Astrocyte (in vitro differentiated cells and primary cell): ENCODE results near the gene EEF2K. TPM values are rescaled to one million over a fixed set of nuclear protein-coding genes. Genes with fewer than 3 reads are reported as not detected.

ENCODE experiments used
- DNase-seq: peaks from one replicate; pipeline ENCODE4 v3.0.0-alpha.2; 2010; ENCODE audit warnings: low read depth
- FAIRE-seq: peaks from 2 replicates; lab custom pipeline; 2011; peaks lifted over from hg19 to GRCh38; lab: Jason Lieb, UNC
- H2AFZ ChIP-seq: 2 replicates; pipeline ENCODE4 v1.6.0; 2012; ENCODE audit warnings: low read depth, low read length, inconsistent platforms
- H3K27ac ChIP-seq: 2 replicates; pipeline ENCODE4 v1.5.1; 2011; ENCODE audit warnings: low read depth, low read length, inconsistent platforms
- H3K27me3 ChIP-seq: 2 replicates; pipeline ENCODE4 v1.6.0; 2011; ENCODE audit warnings: low read length, inconsistent platforms; ENCODE audit not compliant: insufficient read depth
- H3K36me3 ChIP-seq: 2 replicates; pipeline ENCODE4 v1.5.1; 2011; ENCODE audit warnings: low read length, inconsistent platforms; ENCODE audit not compliant: insufficient read depth
- H3K4me1 ChIP-seq: 2 replicates; pipeline ENCODE4 v1.5.1; 2011; ENCODE audit warnings: low read length, inconsistent platforms; ENCODE audit not compliant: insufficient read depth
- H3K4me2 ChIP-seq: 2 replicates; pipeline ENCODE4 v1.6.0; 2012; ENCODE audit warnings: low read length, inconsistent platforms
- H3K4me3 ChIP-seq: 2 replicates; pipeline ENCODE4 v1.5.1; 2011; ENCODE audit warnings: low read depth, mild to moderate bottlenecking, low read length, inconsistent platforms; ENCODE audit not compliant: insufficient read depth
- H3K79me2 ChIP-seq: 2 replicates; pipeline ENCODE4 v1.6.0; 2012; ENCODE audit warnings: mild to moderate bottlenecking, low read length, inconsistent platforms; ENCODE audit not compliant: insufficient read depth
- H3K9ac ChIP-seq: 2 replicates; pipeline ENCODE4 v1.6.0; 2012; ENCODE audit warnings: mild to moderate bottlenecking, low read length, inconsistent platforms
- H3K9me3 ChIP-seq: 2 replicates; pipeline ENCODE4 v1.5.1; 2012; ENCODE audit warnings: low read depth, mild to moderate bottlenecking, low read length, inconsistent platforms; ENCODE audit not compliant: insufficient read depth
- H4K20me1 ChIP-seq: 2 replicates; pipeline ENCODE4 v1.6.0; 2012; ENCODE audit warnings: low read length, inconsistent platforms; ENCODE audit not compliant: insufficient read depth
- H3K27ac Mint-ChIP-seq: one replicate; pipeline ENCODE4 v1.8.0; 2021; ENCODE audit warnings: mild to moderate bottlenecking, mixed read lengths; ENCODE audit not compliant: unreplicated experiment
- H3K27me3 Mint-ChIP-seq: one replicate; pipeline ENCODE4 v1.8.0; 2021; ENCODE audit warnings: low read depth, mixed read lengths; ENCODE audit not compliant: unreplicated experiment
- H3K36me3 Mint-ChIP-seq: one replicate; pipeline ENCODE4 v1.8.0; 2021; ENCODE audit warnings: low read depth, mixed read lengths; ENCODE audit not compliant: unreplicated experiment
- H3K4me1 Mint-ChIP-seq: one replicate; pipeline ENCODE4 v1.8.0; 2021; ENCODE audit warnings: low read depth, mixed read lengths; ENCODE audit not compliant: unreplicated experiment
- H3K4me3 Mint-ChIP-seq: one replicate; pipeline ENCODE4 v1.8.0; 2021; ENCODE audit warnings: mild to moderate bottlenecking, moderate library complexity, mixed read lengths; ENCODE audit not compliant: unreplicated experiment
- H3K9me3 Mint-ChIP-seq: one replicate; pipeline ENCODE4 v1.8.0; 2021; ENCODE audit warnings: mild to moderate bottlenecking, mixed read lengths; ENCODE audit not compliant: unreplicated experiment
- EZH2 ChIP-seq: IDR thresholded peaks from 2 replicates; pipeline ENCODE4 v1.6.1; 2012; ENCODE audit warnings: mild to moderate bottlenecking, low read length, inconsistent platforms; ENCODE audit not compliant: insufficient read depth
- total RNA-seq: library from RNA; stranded (reverse); gene quantifications from 2 replicates; pipeline ENCODE4 v1.2.1, GENCODE V29; 2021
- TF ChIP-seq, protein P1 (sequence below): IDR thresholded peaks from 2 replicates; pipeline ENCODE4 v1.5.1; 2011; ENCODE audit warnings: low read depth, mild to moderate bottlenecking, inconsistent platforms, low read length, moderate library complexity; ENCODE audit not compliant: insufficient read depth

The EEF2K gene
- total RNA-seq, 1 donor from 2014 or later, result 20.9 TPM

DNA sequence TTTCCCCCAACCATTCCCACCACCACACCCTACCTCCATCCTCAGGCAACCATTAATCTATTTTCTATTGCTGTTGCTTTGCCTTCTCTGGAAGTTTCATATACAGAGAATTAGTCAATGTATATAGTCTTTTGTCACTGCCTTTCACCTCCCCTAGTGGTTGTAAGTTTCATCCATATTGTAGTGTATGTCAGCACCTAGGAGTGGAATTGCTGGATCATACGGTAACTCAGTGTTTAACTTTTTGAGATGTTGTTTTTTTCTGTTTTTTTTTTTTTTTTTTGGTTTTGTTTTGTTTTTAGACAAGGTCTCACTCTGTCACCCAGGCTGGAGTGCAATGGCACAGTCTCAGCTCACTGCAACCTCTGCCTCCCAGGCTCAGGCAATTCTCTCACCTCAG lies 16.9 kb downstream of the EEF2K start:
- no peak overlapping the region for H3K4me3 Mint-ChIP-seq

DNA sequence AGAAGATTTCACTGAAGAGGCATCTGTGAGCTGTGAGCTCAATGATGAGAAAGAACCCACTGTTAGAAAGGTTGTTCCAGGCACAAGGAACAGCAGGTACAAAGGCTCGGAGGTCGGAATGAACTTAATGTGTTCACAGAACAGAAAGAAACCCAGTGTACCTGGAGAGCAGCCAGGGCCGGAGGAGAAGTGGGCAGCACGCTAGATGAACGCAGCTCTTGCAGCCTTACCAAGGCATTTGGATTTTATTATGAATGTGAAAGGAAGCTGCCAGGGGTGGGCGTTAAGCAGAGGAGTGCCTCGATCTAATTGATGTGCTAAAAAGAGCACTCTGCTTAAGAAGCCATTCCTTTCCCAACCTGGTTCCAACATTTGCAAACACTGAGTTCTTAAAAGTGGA lies 19.0 kb downstream of the EEF2K start:
- Histone ChIP-seq H3K79me2 (peaks cover 15% of the 10 kb centered on the region), H3K36me3 (no peaks in the 10 kb centered on the region), H3K4me2 (no peak overlapping the region), H4K20me1 (peaks cover 40% of the 10 kb centered on the region), H2AFZ (no peak overlapping the region), H3K4me1 (no peaks in the 10 kb centered on the region), H3K27ac (no peak overlapping the region), H3K9ac (no peak overlapping the region), H3K9me3 (no peaks in the 10 kb centered on the region), H3K27me3 (no peaks in the 10 kb centered on the region), H3K4me3 (no peak overlapping the region)
- H3K9me3 Mint-ChIP-seq, result no peaks in the 10 kb centered on the region
- no peak for DNase-seq
- no peak overlapping the region for H3K4me3 Mint-ChIP-seq
- no peaks in the 10 kb centered on the region for H3K4me1 Mint-ChIP-seq
- H3K27ac Mint-ChIP-seq, result no peak overlapping the region
- H3K27me3 Mint-ChIP-seq, result no peaks in the 10 kb centered on the region
- no peak for FAIRE-seq
- peaks cover 7% of the 10 kb centered on the region for H3K36me3 Mint-ChIP-seq
- TF ChIP-seq EZH2, result no peak
- TF ChIP-seq, protein P1, sequence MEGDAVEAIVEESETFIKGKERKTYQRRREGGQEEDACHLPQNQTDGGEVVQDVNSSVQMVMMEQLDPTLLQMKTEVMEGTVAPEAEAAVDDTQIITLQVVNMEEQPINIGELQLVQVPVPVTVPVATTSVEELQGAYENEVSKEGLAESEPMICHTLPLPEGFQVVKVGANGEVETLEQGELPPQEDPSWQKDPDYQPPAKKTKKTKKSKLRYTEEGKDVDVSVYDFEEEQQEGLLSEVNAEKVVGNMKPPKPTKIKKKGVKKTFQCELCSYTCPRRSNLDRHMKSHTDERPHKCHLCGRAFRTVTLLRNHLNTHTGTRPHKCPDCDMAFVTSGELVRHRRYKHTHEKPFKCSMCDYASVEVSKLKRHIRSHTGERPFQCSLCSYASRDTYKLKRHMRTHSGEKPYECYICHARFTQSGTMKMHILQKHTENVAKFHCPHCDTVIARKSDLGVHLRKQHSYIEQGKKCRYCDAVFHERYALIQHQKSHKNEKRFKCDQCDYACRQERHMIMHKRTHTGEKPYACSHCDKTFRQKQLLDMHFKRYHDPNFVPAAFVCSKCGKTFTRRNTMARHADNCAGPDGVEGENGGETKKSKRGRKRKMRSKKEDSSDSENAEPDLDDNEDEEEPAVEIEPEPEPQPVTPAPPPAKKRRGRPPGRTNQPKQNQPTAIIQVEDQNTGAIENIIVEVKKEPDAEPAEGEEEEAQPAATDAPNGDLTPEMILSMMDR, result no peak

More for the DNA sequence above, 16.9 kb downstream of the EEF2K start:
- no peaks in the 10 kb centered on the region for H3K27me3 Mint-ChIP-seq
- no peak overlapping the region for H3K27ac Mint-ChIP-seq
- TF ChIP-seq, protein P1, result no peak
- no peak for TF ChIP-seq EZH2
- H3K36me3 ChIP-seq, result no peaks in the 10 kb centered on the region
- no peaks in the 10 kb centered on the region for H3K4me1 ChIP-seq
- H2AFZ ChIP-seq, result no peak overlapping the region
- H3K9me3 ChIP-seq, result no peaks in the 10 kb centered on the region
- no peaks in the 10 kb centered on the region for H3K4me1 Mint-ChIP-seq
- no peaks in the 10 kb centered on the region for H3K9me3 Mint-ChIP-seq
- peaks cover 60% of the 10 kb centered on the region for H4K20me1 ChIP-seq
- FAIRE-seq, result no peak
- H3K9ac ChIP-seq, result no peak overlapping the region
- H3K79me2 ChIP-seq, result peaks cover 26% of the 10 kb centered on the region
- H3K4me2 ChIP-seq, result no peak overlapping the region
- no peak for DNase-seq
- H3K27me3 ChIP-seq, result no peaks in the 10 kb centered on the region
- peaks cover 6% of the 10 kb centered on the region for H3K36me3 Mint-ChIP-seq
- no peak overlapping the region for H3K4me3 ChIP-seq
- no peak overlapping the region for H3K27ac ChIP-seq

DNA sequence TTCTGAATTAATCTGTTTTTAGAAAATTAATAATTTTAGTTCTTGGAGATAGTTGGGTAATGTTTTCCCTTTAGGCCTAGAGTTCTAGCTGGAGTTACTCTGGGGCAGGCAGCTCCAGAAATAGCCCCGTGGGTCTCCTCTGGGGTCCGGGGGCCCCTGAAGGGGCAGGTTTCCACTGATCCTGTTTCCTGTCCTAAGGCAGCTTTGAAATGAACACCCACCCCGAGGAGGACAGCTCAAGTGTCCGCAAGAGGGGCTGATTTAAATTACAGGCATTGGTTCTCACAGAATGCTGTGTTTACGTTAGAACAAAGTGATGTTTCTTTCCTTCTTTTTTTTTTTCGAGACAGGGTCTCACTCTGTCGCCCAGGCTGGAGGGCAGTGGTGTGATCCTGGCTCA lies 23.8 kb downstream of the EEF2K start:
- FAIRE-seq (no peak), DNase-seq (no peak)
- Histone ChIP-seq H3K9ac (no peak overlapping the region), H3K4me2 (no peak overlapping the region), H3K4me3 (no peak overlapping the region), H3K4me1 (no peaks in the 10 kb centered on the region), H3K27me3 (no peaks in the 10 kb centered on the region), H3K27ac (no peak overlapping the region), H3K79me2 (no peaks in the 10 kb centered on the region), H2AFZ (no peak overlapping the region), H3K9me3 (no peaks in the 10 kb centered on the region), H4K20me1 (peaks cover 10% of the 10 kb centered on the region), H3K36me3 (no peaks in the 10 kb centered on the region)
- peaks cover 3% of the 10 kb centered on the region for H3K4me1 Mint-ChIP-seq
- H3K4me3 Mint-ChIP-seq, result no peak overlapping the region
- peaks cover 17% of the 10 kb centered on the region for H3K36me3 Mint-ChIP-seq
- no peak overlapping the region for H3K27ac Mint-ChIP-seq
- TF ChIP-seq EZH2, result no peak
- TF ChIP-seq, protein P1, result no peak
- H3K9me3 Mint-ChIP-seq, result no peaks in the 10 kb centered on the region
- no peaks in the 10 kb centered on the region for H3K27me3 Mint-ChIP-seq
